ENCODE results near the gene IMPACT.

DNA sequence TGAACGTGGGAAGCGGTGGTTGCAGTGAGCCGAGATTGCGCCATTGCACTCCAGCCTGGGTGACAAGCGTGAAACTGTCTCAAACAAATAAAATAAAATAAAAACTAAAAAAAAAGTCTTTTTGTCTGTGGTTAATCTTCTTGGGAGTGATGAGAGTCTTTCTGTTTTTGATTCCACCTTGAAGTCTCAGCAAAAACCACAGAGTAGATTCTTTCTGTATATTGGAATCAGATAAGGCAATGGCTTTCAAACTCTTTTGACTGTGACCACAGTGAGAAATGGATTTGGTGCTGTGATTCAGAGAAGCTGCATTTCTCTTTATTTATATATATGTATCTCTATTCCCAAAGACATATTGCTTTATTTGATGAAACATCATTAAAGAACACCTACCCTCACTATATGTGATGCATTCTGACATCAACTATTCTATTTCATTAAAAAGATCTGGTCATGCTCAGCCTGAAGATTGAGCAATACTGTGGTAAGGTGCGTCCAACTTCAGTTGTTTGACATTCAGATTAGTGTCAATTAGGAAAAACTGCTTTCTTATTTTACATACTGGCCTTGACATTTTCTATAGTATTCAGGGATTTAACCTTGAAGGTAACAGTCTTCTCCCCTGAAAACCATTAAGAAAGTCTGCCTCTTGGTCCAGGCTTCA lies 49.6 kb downstream of the IMPACT start:
- TF ChIP-seq YY1 (IDR thresholded peaks at IDR 0.05; ENCODE audit: insufficient read depth, insufficient read length): no peak
- TF ChIP-seq SUZ12 (IDR thresholded peaks at IDR 0.05; ENCODE audit: extremely low read depth, insufficient read depth, insufficient read length): no peak
- no peak for TF ChIP-seq ZNF274 (IDR thresholded peaks at IDR 0.05; ENCODE audit: low read depth, low read length)
